ENCODE results near the gene PTGES3L.
"Not testable (repeated sequence)": the region's sequence is repeated elsewhere in the genome, so short reads cannot be mapped to it uniquely, and the experiment has no call there.

Gene PTGES3L

DNA sequence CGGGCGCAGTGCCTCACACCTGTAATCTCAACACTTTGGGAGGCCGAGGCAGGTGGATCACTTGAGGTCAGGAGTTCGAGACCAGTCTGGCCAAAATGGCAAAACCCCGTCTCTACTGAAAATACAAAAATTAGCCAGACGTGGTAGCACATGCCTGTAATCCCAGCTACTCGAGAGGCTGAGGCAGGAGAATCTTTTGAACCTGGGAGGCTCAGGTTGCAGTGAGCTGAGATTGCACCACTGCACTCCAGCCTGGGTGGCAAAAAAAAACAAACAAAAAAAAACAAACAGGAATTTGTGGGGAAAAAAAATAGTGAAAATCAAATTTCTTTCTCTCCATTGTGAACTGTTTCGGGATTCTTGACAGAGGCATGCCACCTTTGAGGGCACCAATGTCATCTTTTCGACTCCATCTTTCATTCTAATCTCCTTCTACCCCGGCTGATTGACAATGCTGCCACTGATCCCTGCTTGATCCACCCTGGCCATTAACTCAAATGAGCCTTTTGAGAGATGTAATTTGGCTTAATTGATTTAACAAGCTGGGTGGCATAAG is 60.3 kb downstream of the PTGES3L start:
- not testable (repeated sequence) for DNase-seq (ENCODE audit: low read depth in 2 of 2)

DNA sequence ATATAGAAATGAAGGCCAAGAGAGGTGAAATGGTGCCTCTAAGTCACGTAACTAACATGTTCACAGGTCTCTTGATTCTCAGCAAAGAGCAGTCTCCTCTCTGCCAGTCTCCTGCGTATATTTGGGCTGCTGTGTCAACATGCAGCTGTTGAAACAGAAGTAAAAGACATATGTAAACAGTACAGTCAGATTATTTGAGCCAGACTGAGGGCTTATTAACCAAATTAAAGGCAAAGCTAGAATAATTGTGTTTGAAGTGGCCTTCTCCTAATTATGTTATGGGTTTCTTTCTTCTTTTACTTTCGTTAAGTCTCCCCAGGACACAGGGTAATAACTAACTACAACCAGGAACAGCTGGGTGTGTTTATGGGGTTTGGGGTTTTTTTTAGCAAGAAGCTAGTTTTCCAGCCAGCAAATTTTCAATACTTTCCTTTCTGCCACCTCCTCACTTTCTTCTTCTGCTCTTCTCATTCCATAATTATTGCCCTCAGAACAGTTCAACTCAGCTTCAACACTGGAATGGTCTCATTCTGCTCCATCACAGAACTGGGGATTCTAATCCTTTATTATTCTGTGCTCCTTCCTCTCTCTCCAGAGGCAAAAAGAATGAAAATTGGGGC is 60.9 kb downstream of the PTGES3L start:
- DNase-seq (ENCODE audit: low read depth in 2 of 2) = no peak

Measured in stimulated activated CD4-positive, alpha-beta T cell treated with anti-CD3 and anti-CD28 coated beads, Interleukin-1b, Interleukin-23, amount 100 ng/mL, for 1 hour (primary cell).